GM12875 (cell line): ENCODE data around the gene ARL15.

Source experiments
- H3K4me3 ChIP-seq: one replicate; pipeline ENCODE4 v1.5.1; 2011; ENCODE audit warnings: low read depth, low read length, control low read depth
- CTCF ChIP-seq: IDR thresholded peaks from 2 replicates; pipeline ENCODE4 v1.5.1; 2011; ENCODE audit warnings: low read depth, mild to moderate bottlenecking, control low read depth, inconsistent platforms, low read length, moderate library complexity, borderline replicate concordance; ENCODE audit not compliant: insufficient read depth

ARL15 gene

GRCh38 chr5:54337523-54337922, 27.1 kb upstream of the ARL15 start:
- no peak overlapping the region for H3K4me3 ChIP-seq

GRCh38 chr5:54332720-54333119, 22.3 kb upstream of the ARL15 start:
- TF ChIP-seq CTCF = no peak
- no peak overlapping the region for H3K4me3 ChIP-seq

More at GRCh38 chr5:54337523-54337922, 27.1 kb upstream of the ARL15 start:
- no peak for TF ChIP-seq CTCF

- no peak for TF ChIP-seq CTCF
- no peak overlapping the region for H3K4me3 ChIP-seq
Measured at GRCh38 chr5:54329731-54330709, 19.6 kb upstream of the ARL15 start.

GRCh38 chr5:54326662-54327270, 16.4 kb upstream of the ARL15 start:
- TF ChIP-seq CTCF = no peak
- H3K4me3 ChIP-seq = no peak overlapping the region

GRCh38 chr5:54325610-54326311, 15.4 kb upstream of the ARL15 start:
- H3K4me3 ChIP-seq = no peak overlapping the region
- no peak for TF ChIP-seq CTCF

GRCh38 chr5:54325272-54325609, 14.9 kb upstream of the ARL15 start:
- TF ChIP-seq CTCF = no peak
- H3K4me3 ChIP-seq = no peak overlapping the region
